Measurements from ENCODE around the gene LRIG3.

LRIG3 gene

GRCh38 chr12:58888131-58888783 is 32.0 kb downstream of the LRIG3 start:
- no peak overlapping the region for H3K4me3 ChIP-seq (ENCODE audit: low read length)
- no peaks in the 10 kb centered on the region for H3K27me3 ChIP-seq (ENCODE audit: control insufficient read depth, insufficient read depth, low read length)
- H3K27ac ChIP-seq (ENCODE audit: low read depth, low read length), result peak overlapping the region; percentile 27
- no peaks in the 10 kb centered on the region for H3K36me3 ChIP-seq (ENCODE audit: control insufficient read depth, insufficient read depth, low read length)
- H3K4me1 ChIP-seq (ENCODE audit: control insufficient read depth, insufficient read depth, low read length), result peaks cover 4% of the 10 kb centered on the region
- H3K9ac ChIP-seq (ENCODE audit: low read length), result no peak overlapping the region

GRCh38 chr12:58887068-58887467 is 33.2 kb downstream of the LRIG3 start:
- no peak overlapping the region for H3K4me3 ChIP-seq (ENCODE audit: low read length)
- no peak overlapping the region for H3K27ac ChIP-seq (ENCODE audit: low read depth, low read length)
- H3K4me1 ChIP-seq (ENCODE audit: control insufficient read depth, insufficient read depth, low read length), result peaks cover 4% of the 10 kb centered on the region
- no peaks in the 10 kb centered on the region for H3K36me3 ChIP-seq (ENCODE audit: control insufficient read depth, insufficient read depth, low read length)
- no peak overlapping the region for H3K9ac ChIP-seq (ENCODE audit: low read length)
- no peaks in the 10 kb centered on the region for H3K27me3 ChIP-seq (ENCODE audit: control insufficient read depth, insufficient read depth, low read length)

DNA sequence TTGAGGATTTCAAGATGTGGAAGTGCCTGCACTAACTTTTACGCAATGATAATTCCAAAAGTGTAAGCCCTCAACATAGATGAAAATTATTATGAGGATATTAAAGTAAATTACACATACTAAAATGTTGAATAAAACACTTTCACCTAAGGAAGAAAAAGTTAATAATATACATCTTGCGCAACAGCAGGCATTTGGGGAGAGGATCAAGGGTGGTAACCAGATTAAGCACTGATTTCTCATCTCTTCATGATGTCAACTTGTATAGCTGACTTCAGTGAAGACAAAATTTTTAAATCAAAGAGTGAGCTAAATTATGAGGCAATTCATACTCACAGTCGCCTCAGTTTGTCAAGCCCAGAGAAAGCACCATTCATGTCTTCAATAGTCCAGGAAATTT is 33.8 kb downstream of the LRIG3 start:
- Histone ChIP-seq H3K36me3 (ENCODE audit: control insufficient read depth, insufficient read depth, low read length) (no peaks in the 10 kb centered on the region), H3K27ac (ENCODE audit: low read depth, low read length) (no peak overlapping the region), H3K4me3 (ENCODE audit: low read length) (no peak overlapping the region), H3K4me1 (ENCODE audit: control insufficient read depth, insufficient read depth, low read length) (peaks cover 4% of the 10 kb centered on the region), H3K9ac (ENCODE audit: low read length) (no peak overlapping the region), H3K27me3 (ENCODE audit: control insufficient read depth, insufficient read depth, low read length) (no peaks in the 10 kb centered on the region)

DNA sequence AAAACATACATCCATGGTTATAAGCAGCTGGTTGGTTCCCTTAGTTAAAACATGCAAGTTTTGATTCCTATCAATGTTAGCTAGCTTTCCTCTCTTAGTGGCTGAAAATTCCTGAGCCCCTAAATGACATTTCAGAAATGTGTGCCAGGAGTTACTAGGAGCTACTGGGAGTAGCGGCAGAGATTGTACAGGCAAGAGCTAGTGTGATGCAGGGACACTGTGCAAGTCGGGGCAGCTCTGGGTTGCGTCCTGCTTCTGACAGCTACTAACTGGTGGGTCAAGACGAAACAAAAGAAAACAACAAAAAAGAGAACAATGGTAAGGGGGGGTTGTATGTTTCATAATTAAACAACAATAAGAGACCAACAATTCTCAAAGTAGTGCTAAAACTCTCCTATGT is 35.4 kb downstream of the LRIG3 start:
- no peak overlapping the region for H3K27ac ChIP-seq (ENCODE audit: low read depth, low read length)
- peaks cover 4% of the 10 kb centered on the region for H3K36me3 ChIP-seq (ENCODE audit: control insufficient read depth, insufficient read depth, low read length)
- H3K9ac ChIP-seq (ENCODE audit: low read length), result no peak overlapping the region
- no peak overlapping the region for H3K4me3 ChIP-seq (ENCODE audit: low read length)
- peaks cover 4% of the 10 kb centered on the region for H3K4me1 ChIP-seq (ENCODE audit: control insufficient read depth, insufficient read depth, low read length)
- H3K27me3 ChIP-seq (ENCODE audit: control insufficient read depth, insufficient read depth, low read length), result no peaks in the 10 kb centered on the region

GRCh38 chr12:58883576-58884334 is 36.5 kb downstream of the LRIG3 start:
- Histone ChIP-seq H3K36me3 (ENCODE audit: control insufficient read depth, insufficient read depth, low read length) (peaks cover 9% of the 10 kb centered on the region), H3K27me3 (ENCODE audit: control insufficient read depth, insufficient read depth, low read length) (no peaks in the 10 kb centered on the region), H3K27ac (ENCODE audit: low read depth, low read length) (no peak overlapping the region), H3K4me3 (ENCODE audit: low read length) (no peak overlapping the region), H3K4me1 (ENCODE audit: control insufficient read depth, insufficient read depth, low read length) (peaks cover 3% of the 10 kb centered on the region), H3K9ac (ENCODE audit: low read length) (no peak overlapping the region)

- Histone ChIP-seq H3K27me3 (ENCODE audit: control insufficient read depth, insufficient read depth, low read length) (no peaks in the 10 kb centered on the region), H3K4me1 (ENCODE audit: control insufficient read depth, insufficient read depth, low read length) (no peaks in the 10 kb centered on the region), H3K4me3 (ENCODE audit: low read length) (no peak overlapping the region), H3K36me3 (ENCODE audit: control insufficient read depth, insufficient read depth, low read length) (peaks cover 13% of the 10 kb centered on the region), H3K9ac (ENCODE audit: low read length) (no peak overlapping the region), H3K27ac (ENCODE audit: low read depth, low read length) (no peak overlapping the region)
Observed at GRCh38 chr12:58882826-58883225, 37.5 kb downstream of the LRIG3 start.

GRCh38 chr12:58881816-58882215 is 38.5 kb downstream of the LRIG3 start:
- no peak overlapping the region for H3K9ac ChIP-seq (ENCODE audit: low read length)
- H3K36me3 ChIP-seq (ENCODE audit: control insufficient read depth, insufficient read depth, low read length), result peaks cover 18% of the 10 kb centered on the region
- no peaks in the 10 kb centered on the region for H3K27me3 ChIP-seq (ENCODE audit: control insufficient read depth, insufficient read depth, low read length)

GRCh38 chr12:58880639-58881038 is 39.7 kb downstream of the LRIG3 start:
- no peak overlapping the region for H3K9ac ChIP-seq (ENCODE audit: low read length)
- no peaks in the 10 kb centered on the region for H3K27me3 ChIP-seq (ENCODE audit: control insufficient read depth, insufficient read depth, low read length)
- H3K4me1 ChIP-seq (ENCODE audit: control insufficient read depth, insufficient read depth, low read length), result no peaks in the 10 kb centered on the region
- no peak overlapping the region for H3K4me3 ChIP-seq (ENCODE audit: low read length)
- peaks cover 19% of the 10 kb centered on the region for H3K36me3 ChIP-seq (ENCODE audit: control insufficient read depth, insufficient read depth, low read length)
- H3K27ac ChIP-seq (ENCODE audit: low read depth, low read length), result no peak overlapping the region

More at GRCh38 chr12:58881816-58882215, 38.5 kb downstream of the LRIG3 start:
- H3K4me1 ChIP-seq (ENCODE audit: control insufficient read depth, insufficient read depth, low read length), result no peaks in the 10 kb centered on the region
- H3K4me3 ChIP-seq (ENCODE audit: low read length), result no peak overlapping the region
- no peak overlapping the region for H3K27ac ChIP-seq (ENCODE audit: low read depth, low read length)

GRCh38 chr12:58877243-58877743 is 43.0 kb downstream of the LRIG3 start:
- Histone ChIP-seq H3K27me3 (ENCODE audit: control insufficient read depth, insufficient read depth, low read length) (no peaks in the 10 kb centered on the region), H3K4me1 (ENCODE audit: control insufficient read depth, insufficient read depth, low read length) (no peaks in the 10 kb centered on the region), H3K4me3 (ENCODE audit: low read length) (no peak overlapping the region), H3K36me3 (ENCODE audit: control insufficient read depth, insufficient read depth, low read length) (peaks cover 32% of the 10 kb centered on the region), H3K9ac (ENCODE audit: low read length) (no peak overlapping the region), H3K27ac (ENCODE audit: low read depth, low read length) (no peak overlapping the region)

DNA sequence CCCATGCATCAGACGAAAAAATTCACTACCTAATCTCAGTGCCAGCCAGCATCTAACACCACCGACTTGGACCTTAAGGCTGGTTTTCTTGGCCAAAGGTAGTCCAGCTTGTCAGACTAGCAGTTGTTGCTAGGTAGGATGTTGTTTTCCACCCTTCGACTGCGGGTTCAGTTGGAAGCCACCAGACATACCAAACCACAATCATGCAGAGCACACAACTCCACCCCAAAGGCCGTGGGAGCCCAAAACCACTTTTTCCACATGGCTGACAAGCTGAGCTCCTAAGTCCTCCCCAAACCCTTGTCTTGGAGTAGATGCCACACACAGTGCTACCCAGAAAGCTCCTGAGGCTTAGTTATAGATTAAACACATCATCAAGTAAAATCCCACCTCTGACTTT is 46.8 kb downstream of the LRIG3 start:
- H3K9ac ChIP-seq (ENCODE audit: low read length), result no peak overlapping the region
- H3K4me3 ChIP-seq (ENCODE audit: low read length), result no peak overlapping the region
- H3K27me3 ChIP-seq (ENCODE audit: control insufficient read depth, insufficient read depth, low read length), result no peaks in the 10 kb centered on the region
- no peak overlapping the region for H3K27ac ChIP-seq (ENCODE audit: low read depth, low read length)
- peaks cover 21% of the 10 kb centered on the region for H3K36me3 ChIP-seq (ENCODE audit: control insufficient read depth, insufficient read depth, low read length)
- no peaks in the 10 kb centered on the region for H3K4me1 ChIP-seq (ENCODE audit: control insufficient read depth, insufficient read depth, low read length)

- Histone ChIP-seq H3K4me3 (ENCODE audit: low read length) (no peak overlapping the region), H3K9ac (ENCODE audit: low read length) (no peak overlapping the region), H3K27ac (ENCODE audit: low read depth, low read length) (no peak overlapping the region), H3K36me3 (ENCODE audit: control insufficient read depth, insufficient read depth, low read length) (peaks cover 14% of the 10 kb centered on the region), H3K4me1 (ENCODE audit: control insufficient read depth, insufficient read depth, low read length) (no peaks in the 10 kb centered on the region), H3K27me3 (ENCODE audit: control insufficient read depth, insufficient read depth, low read length) (no peaks in the 10 kb centered on the region)
Observed at GRCh38 chr12:58871556-58871955, 48.7 kb downstream of the LRIG3 start.

- Histone ChIP-seq H3K4me3 (ENCODE audit: low read length) (no peak overlapping the region), H3K9ac (ENCODE audit: low read length) (no peak overlapping the region), H3K27me3 (ENCODE audit: control insufficient read depth, insufficient read depth, low read length) (no peaks in the 10 kb centered on the region), H3K4me1 (ENCODE audit: control insufficient read depth, insufficient read depth, low read length) (no peaks in the 10 kb centered on the region), H3K36me3 (ENCODE audit: control insufficient read depth, insufficient read depth, low read length) (peaks cover 13% of the 10 kb centered on the region), H3K27ac (ENCODE audit: low read depth, low read length) (no peak overlapping the region)
Observed at GRCh38 chr12:58870595-58870994, 49.7 kb downstream of the LRIG3 start.

Data from rectal smooth muscle tissue (tissue), 1 donor.